GM12878 (cell line): ENCODE measurements around the gene RAB22A. TPM values are rescaled to one million over a fixed set of nuclear protein-coding genes. Genes with fewer than 3 reads are reported as not detected.

ENCODE experiments used
- ATF2 ChIP-seq: IDR thresholded peaks from 2 replicates; pipeline ENCODE4 v1.6.1; 2012; ENCODE audit warnings: low read length, inconsistent platforms
- DPF2 ChIP-seq: fragments of 450-650 bp; IDR thresholded peaks from 2 replicates; pipeline ENCODE4 v1.6.1; 2017; ENCODE audit warnings: mild to moderate bottlenecking
- ESRRA ChIP-seq: IDR thresholded peaks from 2 replicates; pipeline ENCODE4 v1.6.1; 2012; ENCODE audit warnings: mild to moderate bottlenecking, low read length, improper control_type of control experiment
- MYB ChIP-seq: fragments of 150-350 bp; IDR thresholded peaks from 2 replicates; pipeline ENCODE4 v1.6.1; 2014; ENCODE audit warnings: mild to moderate bottlenecking, low read depth, low read length, borderline replicate concordance
- PML ChIP-seq: IDR thresholded peaks from 2 replicates; pipeline ENCODE4 v1.6.1; 2012; ENCODE audit warnings: low read length, inconsistent platforms
- SMARCA5 ChIP-seq: fragments of 450-650 bp; IDR thresholded peaks from 2 replicates; pipeline ENCODE4 v1.6.1; 2017; ENCODE audit warnings: mild to moderate bottlenecking
- SRF ChIP-seq, 2 experiments: IDR thresholded peaks; 2 replicates each; pipeline ENCODE4 v1.6.1; 2011; ENCODE audit warnings: low read depth in 2 of 2, low read length in 2 of 2, mild to moderate bottlenecking in 1 of 2, moderate library complexity in 1 of 2
- ZNF217 ChIP-seq: fragments of 450-650 bp; IDR thresholded peaks from 2 replicates; pipeline ENCODE4 v1.6.1; 2017; ENCODE audit warnings: antibody characterized with exemption, mild to moderate bottlenecking
- ZNF384 ChIP-seq: IDR thresholded peaks from 2 replicates; pipeline ENCODE4 v1.6.1; 2012; ENCODE audit warnings: low read depth, mild to moderate bottlenecking, low read length, improper control_type of control experiment, borderline replicate concordance
- ZNF592 ChIP-seq: fragments of 450-650 bp; IDR thresholded peaks from 2 replicates; pipeline ENCODE4 v1.6.1; 2017; ENCODE audit warnings: mild to moderate bottlenecking, moderate library complexity
- ZNF687 ChIP-seq: fragments of 450-650 bp; IDR thresholded peaks from 2 replicates; pipeline ENCODE4 v1.6.1; 2017; ENCODE audit warnings: mild to moderate bottlenecking, moderate library complexity
- polyA plus RNA-seq, 11 experiments: library from polyadenylated mRNA; depleted of rRNA in 4 of 11; unstranded in 6 of 11; stranded (reverse) in 5 of 11; fragments of >200 nt; fragmentation: Nextera tagmentation in 4 of 11; fragmentation: Illumina TruSeq in 1 of 11; extraction: Ambion mirVana in 4 of 11; extraction: Trizol in 1 of 11; gene quantifications; 1 replicate in 1 of 11; 2 replicates in 10 of 11; pipeline versions ENCODE4 v1.2.1 to v1.2.3, GENCODE V29; 2011 to 2016; ENCODE audit warnings: inconsistent platforms in 2 of 11, missing spikeins in 2 of 11, low read depth in 1 of 11
- total RNA-seq, 4 experiments: library from RNA; depleted of rRNA in 3 of 4; stranded (reverse); fragments of >200 nt in 3 of 4; fragmentation: Illumina TruSeq in 1 of 4; extraction: Trizol in 1 of 4; gene quantifications; 2 replicates each; pipeline versions ENCODE4 v1.2.1 to v1.2.3, GENCODE V29; 2013 to 2021

The RAB22A gene
- total and polyA plus RNA-seq, 10 of the 15 experiments (the other 5 are each of a cell fraction or from before 2014, with no cell fraction given), result 2.7 to 12.0 (median 10.0) TPM

GRCh38 chr20:58339741-58340140, 30.2 kb downstream of the RAB22A start (continued):
- TF ChIP-seq DPF2, result no peak
- no peak for TF ChIP-seq PML
- no peak for TF ChIP-seq ZNF384
- TF ChIP-seq ZNF217, result no peak
- TF ChIP-seq ESRRA, result no peak
- no peak for TF ChIP-seq MYB
- no peak for TF ChIP-seq ZNF687
- TF ChIP-seq ZNF592, result no peak
- no peak for TF ChIP-seq SRF (IDR thresholded peaks at IDR 0.05; ENCODE audit: low read depth in 2 of 2, low read length in 2 of 2)
- TF ChIP-seq SMARCA5, result no peak
- no peak for TF ChIP-seq ATF2
